Measurements from ENCODE around the gene ANKRD9. TPM values are rescaled to one million over a fixed set of nuclear protein-coding genes. Genes with fewer than 3 reads are reported as not detected.
A peak's percentile ranks its signal among the peaks of the same experiment; 100 is the strongest.
"Not testable (repeated sequence)": the region's sequence is repeated elsewhere in the genome, so short reads cannot be mapped to it uniquely, and the experiment has no call there.

The ANKRD9 gene
- total and polyA plus RNA-seq, 5 experiments from 2014 or later, result 0.15 to 1.6 (median 0.43) TPM

- Mint-ChIP-seq H3K27me3 (peaks cover 9 to 57% (median 25%) of the 10 kb centered on the region in 5 donors), H3K36me3 (peaks cover 0 to 2% (median 0%) of the 10 kb centered on the region in 3 donors), H3K9me3 (peaks cover 0 to 4% (median 0%) of the 10 kb centered on the region in 9 donors), H3K4me3 (peak overlapping the region; percentile 25 to 82 (median 66)), H3K4me1 (peaks cover 0 to 10% (median 5%) of the 10 kb centered on the region in 4 donors), H3K27ac (no peak overlapping the region)
- ATAC-seq, result peak; percentile 63 to 68
- peak in 2 of 10 donors; percentile 10 to 17 for DNase-seq
- POLR2A ChIA-PET, result no interaction called here
Measured at GRCh38 chr14:102544747-102545460, 35.3 kb upstream of the ANKRD9 start.

DNA sequence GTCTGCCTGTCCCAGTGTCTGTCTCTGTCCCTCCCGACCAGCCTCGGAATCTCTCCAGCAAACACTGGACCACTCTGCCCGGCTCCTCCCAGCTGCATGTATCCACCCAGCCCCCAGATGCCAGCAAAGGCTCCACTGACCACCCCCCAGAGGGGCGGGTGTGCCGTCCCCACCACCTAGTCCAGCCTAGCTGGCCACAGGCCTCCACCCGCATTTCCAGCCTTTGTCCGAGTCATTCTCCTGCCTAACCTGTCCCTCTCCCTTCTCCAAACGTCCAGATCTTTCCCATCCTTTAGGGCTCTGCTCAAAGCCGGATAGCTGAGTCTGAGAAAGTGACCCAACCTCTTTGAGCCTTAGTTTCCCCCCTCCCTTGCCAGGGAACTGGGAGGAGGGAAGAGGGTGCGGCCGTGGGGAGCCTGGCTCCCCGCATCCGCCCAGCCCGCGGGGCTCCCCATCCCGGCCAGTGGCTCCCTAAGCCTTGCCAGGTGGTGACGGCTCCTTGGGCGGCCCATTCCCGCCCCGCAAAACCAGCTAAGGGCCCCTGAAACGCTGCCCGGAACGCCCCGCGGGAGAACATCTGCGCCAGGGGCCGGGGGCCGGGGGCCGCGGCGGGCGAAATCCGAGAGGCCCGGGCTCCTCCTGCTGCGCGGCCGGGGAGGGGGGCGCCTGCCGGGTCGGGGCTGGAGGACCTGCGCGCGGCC lies 34.6 kb upstream of the ANKRD9 start:
- H3K4me3 Mint-ChIP-seq, result peak overlapping the region in 4 of 10 donors; percentile 27 to 68 (median 43)
- POLR2A ChIA-PET, result no interaction called here
- ATAC-seq (no peak), DNase-seq (no peak)
- peaks cover 0 to 2% (median 0%) of the 10 kb centered on the region in 3 donors for H3K36me3 Mint-ChIP-seq
- peaks cover 0 to 10% (median 5%) of the 10 kb centered on the region in 4 donors for H3K4me1 Mint-ChIP-seq
- peaks cover 0 to 4% (median 0%) of the 10 kb centered on the region in 9 donors for H3K9me3 Mint-ChIP-seq
- H3K27ac Mint-ChIP-seq, result no peak overlapping the region
- H3K27me3 Mint-ChIP-seq, result peaks cover 9 to 56% (median 25%) of the 10 kb centered on the region in 5 donors

DNA sequence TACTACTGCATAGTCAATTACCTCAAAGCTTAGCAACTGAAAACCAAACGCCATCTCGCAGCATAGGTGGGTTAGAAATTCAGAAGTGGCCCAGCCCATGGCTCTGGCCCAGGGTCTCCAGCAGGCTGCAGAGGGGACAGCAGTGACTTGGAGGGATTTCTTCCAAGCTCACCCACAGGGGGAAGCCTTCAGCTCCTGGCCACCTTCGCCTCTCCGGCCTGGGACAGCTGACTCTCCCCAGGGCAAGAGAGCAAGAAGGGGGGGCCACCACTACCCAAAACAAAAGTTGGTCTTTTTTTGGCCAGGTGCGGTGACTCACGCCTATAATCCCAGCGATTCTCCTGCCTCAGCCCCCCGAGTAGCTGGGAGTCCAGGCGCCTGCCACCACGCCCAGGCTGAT lies 32.2 kb upstream of the ANKRD9 start:
- Mint-ChIP-seq H3K4me1 (peaks cover 2 to 10% (median 5%) of the 10 kb centered on the region in 4 donors), H3K9me3 (no peaks in the 10 kb centered on the region), H3K36me3 (peaks cover 0 to 2% (median 0%) of the 10 kb centered on the region in 3 donors), H3K4me3 (no peak overlapping the region), H3K27me3 (peaks cover 7 to 37% (median 19%) of the 10 kb centered on the region in 5 donors), H3K27ac (no peak overlapping the region)
- ATAC-seq (no peak), DNase-seq (no peak)
- POLR2A ChIA-PET, result interaction anchor here (0.5 to 0.7 kb wide), 2 partner anchors 105 to 703 kb away, joined by 3 to 4 read pairs; no protein-coding TSS in a partner anchor

GRCh38 chr14:102541029-102541491 lies 31.5 kb upstream of the ANKRD9 start:
- not testable (repeated sequence) for H3K36me3 Mint-ChIP-seq, H3K9me3 Mint-ChIP-seq, H3K27ac Mint-ChIP-seq, ATAC-seq, DNase-seq, H3K4me3 Mint-ChIP-seq
- Mint-ChIP-seq H3K27me3 (peaks cover 7 to 33% (median 18%) of the 10 kb centered on the region in 5 donors), H3K4me1 (peaks cover 2 to 10% (median 5%) of the 10 kb centered on the region in 4 donors)
- POLR2A ChIA-PET, result interaction anchor here (0.5 to 0.7 kb wide), 2 partner anchors 106 to 702 kb away, joined by 3 to 4 read pairs; no protein-coding TSS in a partner anchor

GRCh38 chr14:102540315-102541028 lies 30.9 kb upstream of the ANKRD9 start:
- peaks cover 2 to 6% (median 4%) of the 10 kb centered on the region in 4 donors for H3K4me1 Mint-ChIP-seq
- no peak overlapping the region for H3K4me3 Mint-ChIP-seq
- peaks cover 3 to 27% (median 12%) of the 10 kb centered on the region in 5 donors for H3K27me3 Mint-ChIP-seq
- peaks cover 0 to 2% (median 0%) of the 10 kb centered on the region in 3 donors for H3K36me3 Mint-ChIP-seq
- POLR2A ChIA-PET, result no interaction called here
- DNase-seq, result no peak
- no peak for ATAC-seq
- H3K9me3 Mint-ChIP-seq, result no peaks in the 10 kb centered on the region
- H3K27ac Mint-ChIP-seq, result no peak overlapping the region

DNA sequence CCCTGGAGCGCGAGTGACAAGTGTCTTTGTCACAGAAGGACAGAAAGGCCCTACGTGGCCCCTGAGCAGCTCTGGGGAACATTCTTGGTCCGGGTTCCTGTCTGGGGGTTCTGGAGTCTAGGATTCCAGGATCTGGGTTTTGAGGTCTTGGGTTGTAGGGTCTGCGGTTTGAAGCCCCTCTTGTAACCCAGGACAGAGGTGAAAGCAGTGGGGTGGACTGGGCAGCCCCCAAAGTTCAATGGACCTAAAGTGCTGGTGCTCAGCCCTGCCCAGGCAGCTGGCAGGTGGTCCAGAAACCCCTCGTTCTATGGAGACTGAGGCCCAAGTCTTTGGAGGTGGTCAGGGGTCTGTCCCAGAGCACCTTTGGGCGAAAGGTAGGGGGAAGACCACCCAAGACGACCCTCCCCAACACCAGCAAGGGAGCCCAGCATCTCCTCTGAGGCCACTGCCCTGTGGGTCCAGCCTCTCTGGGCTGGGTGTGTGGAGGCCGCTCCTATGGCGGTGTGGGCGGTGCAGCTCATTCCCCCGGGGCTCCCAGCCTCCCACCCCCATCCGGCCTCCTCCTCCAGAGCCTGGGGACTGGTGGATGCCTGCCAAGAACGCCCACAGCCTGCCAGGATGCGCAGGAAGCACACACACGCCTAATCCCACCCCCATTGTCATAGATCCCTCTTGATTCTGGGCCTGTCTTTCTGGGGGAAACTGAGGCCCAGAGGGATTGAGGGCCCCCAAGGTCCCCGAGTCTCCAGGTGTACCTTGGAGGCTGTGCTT lies 30.2 kb upstream of the ANKRD9 start:
- Mint-ChIP-seq H3K9me3 (no peaks in the 10 kb centered on the region), H3K4me1 (peaks cover 0 to 2% (median 0%) of the 10 kb centered on the region in 4 donors), H3K27ac (no peak overlapping the region), H3K27me3 (peaks cover 0 to 19% (median 8%) of the 10 kb centered on the region in 5 donors), H3K36me3 (no peaks in the 10 kb centered on the region), H3K4me3 (no peak overlapping the region)
- POLR2A ChIA-PET, result no interaction called here
- DNase-seq, result no peak
- no peak for ATAC-seq

GRCh38 chr14:102538602-102539543 lies 29.3 kb upstream of the ANKRD9 start:
- Mint-ChIP-seq H3K36me3 (no peaks in the 10 kb centered on the region), H3K27ac (peak overlapping the region in 1 of 10 donors; percentile 32), H3K27me3 (peaks cover 0 to 13% (median 4%) of the 10 kb centered on the region in 5 donors), H3K4me3 (no peak overlapping the region), H3K4me1 (peaks cover 0 to 2% (median 0%) of the 10 kb centered on the region in 4 donors), H3K9me3 (no peaks in the 10 kb centered on the region)
- POLR2A ChIA-PET, result no interaction called here
- DNase-seq, result no peak
- no peak for ATAC-seq

DNA sequence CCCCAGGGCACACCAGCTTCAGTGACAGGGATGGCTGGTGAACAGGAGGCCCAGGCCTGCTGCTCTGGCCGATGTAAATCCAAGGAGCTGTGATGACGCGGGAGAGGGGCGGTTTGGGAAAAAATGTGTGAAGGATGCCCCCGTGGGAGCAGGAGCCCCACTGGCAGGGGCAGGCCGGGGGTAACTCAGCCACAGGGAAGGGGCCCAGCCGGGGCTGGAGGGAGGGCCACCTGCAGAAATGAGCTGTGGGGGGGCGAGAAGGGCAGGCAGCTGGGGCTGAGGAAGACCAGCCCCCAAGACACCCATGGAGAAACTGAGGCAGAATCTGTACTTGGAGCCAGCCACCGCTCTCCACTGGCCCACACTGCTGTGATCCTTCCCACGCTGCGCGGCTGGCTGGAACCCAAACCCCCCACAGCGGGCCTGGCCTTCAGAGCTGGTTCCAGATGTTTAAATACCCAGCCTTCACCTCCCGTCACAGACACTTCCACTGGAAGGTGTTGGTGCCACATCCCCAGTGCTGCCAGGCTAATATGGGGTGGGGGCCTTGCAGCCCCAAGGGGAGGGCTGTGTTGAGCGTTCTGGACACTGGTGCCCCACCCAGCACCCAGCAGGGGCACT lies 28.5 kb upstream of the ANKRD9 start:
- no peaks in the 10 kb centered on the region for H3K9me3 Mint-ChIP-seq
- H3K27me3 Mint-ChIP-seq, result peaks cover 0 to 5% (median 3%) of the 10 kb centered on the region in 5 donors
- no peak for ATAC-seq
- H3K4me3 Mint-ChIP-seq, result no peak overlapping the region
- DNase-seq, result no peak
- H3K36me3 Mint-ChIP-seq, result no peaks in the 10 kb centered on the region
- peak overlapping the region in 1 of 10 donors; percentile 32 for H3K27ac Mint-ChIP-seq
- peaks cover 0 to 2% (median 0%) of the 10 kb centered on the region in 4 donors for H3K4me1 Mint-ChIP-seq
- POLR2A ChIA-PET, result no interaction called here

GRCh38 chr14:102532204-102532658 lies 22.7 kb upstream of the ANKRD9 start:
- ATAC-seq, result no peak
- Mint-ChIP-seq H3K4me1 (peaks cover 0 to 6% (median under 1%) of the 10 kb centered on the region in 4 donors), H3K36me3 (no peaks in the 10 kb centered on the region), H3K27me3 (no peaks in the 10 kb centered on the region), H3K9me3 (no peaks in the 10 kb centered on the region), H3K4me3 (no peak overlapping the region), H3K27ac (no peak overlapping the region)
- POLR2A ChIA-PET, result no interaction called here
- DNase-seq, result no peak

DNA sequence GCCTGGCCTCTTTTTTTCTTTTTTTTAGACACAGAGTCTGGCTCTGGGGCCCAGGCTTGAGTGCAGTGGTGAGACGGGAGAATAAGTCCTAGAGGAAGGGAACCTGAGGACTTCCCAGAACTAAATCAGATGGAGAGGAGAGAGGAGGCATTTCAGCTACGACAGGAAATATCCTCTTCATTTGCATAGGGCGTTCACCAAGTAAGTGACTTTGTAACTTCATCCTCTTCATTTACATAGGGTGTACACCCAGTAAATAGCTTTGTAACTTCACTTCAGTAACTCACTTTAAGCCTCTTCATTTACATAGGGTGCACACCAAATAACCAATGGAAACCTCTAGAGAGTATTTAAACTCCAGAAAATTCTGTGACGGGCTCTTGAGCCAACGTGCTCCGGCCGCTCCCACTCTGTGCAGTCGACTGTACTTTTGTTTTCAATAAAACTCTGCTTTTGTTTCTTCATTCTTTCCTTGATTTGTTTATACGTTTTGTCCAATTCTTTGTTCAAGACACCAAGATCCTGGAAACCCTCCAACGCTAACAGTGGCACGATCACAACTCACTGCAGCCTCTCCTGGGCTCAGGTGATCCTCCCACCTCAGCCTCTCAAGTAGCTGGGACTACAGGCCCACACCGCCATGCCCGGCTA lies 21.4 kb upstream of the ANKRD9 start:
- Mint-ChIP-seq H3K4me1 (peaks cover under 1 to 11% (median 2%) of the 10 kb centered on the region in 4 donors), H3K36me3 (no peaks in the 10 kb centered on the region), H3K4me3 (no peak overlapping the region), H3K27ac (no peak overlapping the region), H3K27me3 (no peaks in the 10 kb centered on the region), H3K9me3 (no peaks in the 10 kb centered on the region)
- POLR2A ChIA-PET, result no interaction called here
- no peak for ATAC-seq
- DNase-seq, result no peak

All from naive thymus-derived CD8-positive, alpha-beta T cell (primary cell).